Heart left ventricle (tissue), 16 donors: Measurements from ENCODE around the gene TOLLIP. TPM values are rescaled to one million over a fixed set of nuclear protein-coding genes. Genes with fewer than 3 reads are reported as not detected.

ENCODE experiments used
- ATAC-seq, 4 donors: fragments of 200-7000 bp; cut with Tn5 transposase; one replicate each; pipeline ENCODE4 v1.9.1; 2020 to 2022; ENCODE audit warnings: moderate library complexity in 4 of 4, mild to moderate bottlenecking in 3 of 4, moderate number of reproducible peaks in 1 of 4
- DNase-seq, 5 donors: peaks; one replicate each; pipeline ENCODE4 v3.0.0-alpha.2; 2020
- H3K27ac ChIP-seq, 12 donors: fragments of 200-600 bp; sonication (generic) in 4 of 12; one replicate each; pipeline versions ENCODE4 v1.5.0 to v1.8.0; 2016 to 2022; ENCODE audit warnings: mild to moderate bottlenecking in 2 of 12
- H3K27me3 ChIP-seq, 9 donors: fragments of 200-600 bp; sonication (generic) in 2 of 9; one replicate each; pipeline versions ENCODE4 v1.5.1 to v1.8.0; 2016 to 2022; ENCODE audit warnings: mild to moderate bottlenecking in 3 of 9
- H3K36me3 ChIP-seq, 9 donors: fragments of 200-600 bp; sonication (generic) in 2 of 9; one replicate each; pipeline versions ENCODE4 v1.5.0 to v1.8.0; 2018 to 2022; ENCODE audit warnings: mild to moderate bottlenecking in 2 of 9
- H3K4me1 ChIP-seq, 12 donors: fragments of 200-600 bp; sonication (generic) in 4 of 12; one replicate each; pipeline versions ENCODE4 v1.5.0 to v1.8.0; 2016 to 2022; ENCODE audit warnings: mild to moderate bottlenecking in 3 of 12
- H3K4me3 ChIP-seq, 12 donors: fragments of 200-600 bp; sonication (generic) in 4 of 12; one replicate each; pipeline versions ENCODE4 v1.5.0 to v1.8.0; 2017 to 2022; ENCODE audit warnings: mild to moderate bottlenecking in 9 of 12, moderate library complexity in 4 of 12
- H3K9me3 ChIP-seq, 12 donors: fragments of 200-600 bp; sonication (generic) in 4 of 12; one replicate each; pipeline versions ENCODE4 v1.5.0 to v1.8.0; 2016 to 2022; ENCODE audit warnings: mild to moderate bottlenecking in 1 of 12
- POLR2A ChIP-seq, 2 donors: fragments of 450-650 bp; IDR thresholded peaks; one replicate each; pipeline ENCODE4 v1.6.1; 2017; ENCODE audit warnings: antibody characterized with exemption in 2 of 2, mild to moderate bottlenecking in 2 of 2, moderate library complexity in 2 of 2
- WGBS, 4 donors: extraction: QIAGEN DNeasy Blood & Tissue Kit in 2 of 4; methylation state at CpG; one replicate each; pipeline versions ENCODE4 v1.1.5 to v1.1.7; 2013 to 2018; 5-methylcytosine and 5-hydroxymethylcytosine counted together
- intact Hi-C, 10 donors: fragments of 100-400 bp; cut with DNase I; formaldehyde crosslinking; loops; one replicate each; pipeline versions ENCODE4 v1.11.1 to v1.14.2; 2022
- polyA plus RNA-seq, 2 donors: library from polyadenylated mRNA; stranded (reverse); fragments of 200-250 nt; gene quantifications; one replicate each; pipeline ENCODE4 v1.2.3, GENCODE V29; 2013
- total RNA-seq, 9 donors: library from RNA; depleted of rRNA in 2 of 9; stranded (reverse); fragments of >200 nt in 2 of 9; fragmentation: NEBNext Ultra II Directional in 3 of 9; extraction: Animal tissue kit (Norgen Biotek cat#: 25700) in 3 of 9; gene quantifications; one replicate each; pipeline versions ENCODE4 v1.1.0 to v1.2.4, GENCODE V29; 2016 to 2023
- TF ChIP-seq, protein P1 (sequence below), 12 donors: fragments of 200-600 bp; sonication (generic) in 4 of 12; IDR thresholded peaks; one replicate each; pipeline versions ENCODE4 v1.5.0 to v1.8.0; 2018 to 2022; ENCODE audit warnings: antibody characterized with exemption in 12 of 12, mild to moderate bottlenecking in 5 of 12
- donor health status: ischemic (EF 13 %, LVEDD 7.1; RV severe dilation, severe dysfunction).
- donor health status: healthy with polysubstance abuse.
- donor health status: DM: no; HTN: yes; CAD: no.
- donor health status: DM: no; HTN: no; CAD: no.
- donor health status: ischemic (EF 25% LVEDD 6.9; RV normal size, moderate dysfunction).
- donor health status: ischemic (EF 25% LVEDD 5.7; RV mildly dilated, moderate dysfunction).
- donor health status: healthy.
- donor health status: DM: yes; HTN: yes; CAD: no.
- donor health status: ischemic (EF 35%, LVEDD 5.7; RV mildly dilated, moderate dysfunction).
- donor health status: nonischemic (EF 11% LVEDD 7.7; RV severe dilation, severe dysfunction).
- donor health status: DM: yes; HTN: yes; CAD: no.
- donor health status: PGD.
- donor health status: ischemic (EF 29% LVEDD 5.4; RV normal size, mild dysfunction).
- donor health status: nonischemic (EF 23%, LVEDD 6.1; RV moderate dilation, normal function).

The TOLLIP gene
- total and polyA plus RNA-seq, 11 donors, result 27.4 to 57.2 (median 44.9) TPM

DNA sequence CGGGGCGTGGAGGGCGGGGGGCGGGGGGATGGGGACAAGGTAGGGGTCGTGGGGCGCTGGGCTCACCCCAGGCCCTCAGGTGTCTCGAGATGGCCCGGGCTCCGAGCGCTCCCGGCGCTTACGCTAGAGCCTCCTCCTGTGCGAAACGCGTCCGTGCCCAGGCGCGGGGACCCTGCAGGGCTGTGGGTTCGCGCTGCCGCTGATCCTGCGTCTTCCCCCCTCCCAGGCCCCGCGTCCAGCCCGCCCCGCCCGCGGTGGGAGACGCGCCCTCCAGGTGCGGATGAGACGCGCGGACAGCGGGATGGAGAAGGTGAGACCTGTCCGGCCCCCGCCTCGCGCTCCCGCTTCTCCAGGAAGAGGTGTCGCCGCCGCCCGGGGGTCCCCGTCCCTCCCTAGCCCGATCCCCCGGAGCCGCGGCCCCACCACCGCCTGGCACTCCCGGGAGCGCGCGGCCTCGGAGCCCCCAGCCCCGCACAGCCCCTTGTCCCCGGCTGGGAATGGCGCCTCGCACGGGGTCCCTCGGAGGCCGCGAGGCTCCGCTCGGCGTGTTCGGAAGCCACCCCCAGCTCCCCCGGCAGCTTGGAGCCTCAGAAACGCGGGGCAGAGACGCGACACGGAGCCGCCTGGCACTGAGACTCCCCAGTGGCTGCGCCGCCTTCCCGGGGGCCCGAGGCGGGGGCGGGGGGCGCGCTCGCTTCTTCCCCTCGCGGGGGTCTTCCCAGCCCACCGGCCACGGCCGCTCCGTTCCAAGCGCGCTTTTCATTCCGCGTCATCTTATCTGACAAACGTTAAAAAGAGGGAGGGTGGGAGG is 27.6 kb upstream of the TOLLIP start:
- H3K4me3 ChIP-seq, result peak overlapping the region in 10 of 12 donors; percentile 21 to 56 (median 54)
- no peaks in the 10 kb centered on the region for H3K36me3 ChIP-seq
- no peak for TF ChIP-seq POLR2A (IDR thresholded peaks at IDR 0.05)
- TF ChIP-seq, protein P1, sequence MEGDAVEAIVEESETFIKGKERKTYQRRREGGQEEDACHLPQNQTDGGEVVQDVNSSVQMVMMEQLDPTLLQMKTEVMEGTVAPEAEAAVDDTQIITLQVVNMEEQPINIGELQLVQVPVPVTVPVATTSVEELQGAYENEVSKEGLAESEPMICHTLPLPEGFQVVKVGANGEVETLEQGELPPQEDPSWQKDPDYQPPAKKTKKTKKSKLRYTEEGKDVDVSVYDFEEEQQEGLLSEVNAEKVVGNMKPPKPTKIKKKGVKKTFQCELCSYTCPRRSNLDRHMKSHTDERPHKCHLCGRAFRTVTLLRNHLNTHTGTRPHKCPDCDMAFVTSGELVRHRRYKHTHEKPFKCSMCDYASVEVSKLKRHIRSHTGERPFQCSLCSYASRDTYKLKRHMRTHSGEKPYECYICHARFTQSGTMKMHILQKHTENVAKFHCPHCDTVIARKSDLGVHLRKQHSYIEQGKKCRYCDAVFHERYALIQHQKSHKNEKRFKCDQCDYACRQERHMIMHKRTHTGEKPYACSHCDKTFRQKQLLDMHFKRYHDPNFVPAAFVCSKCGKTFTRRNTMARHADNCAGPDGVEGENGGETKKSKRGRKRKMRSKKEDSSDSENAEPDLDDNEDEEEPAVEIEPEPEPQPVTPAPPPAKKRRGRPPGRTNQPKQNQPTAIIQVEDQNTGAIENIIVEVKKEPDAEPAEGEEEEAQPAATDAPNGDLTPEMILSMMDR (IDR thresholded peaks at IDR 0.05), result no peak
- no peaks in the 10 kb centered on the region for H3K27me3 ChIP-seq
- intact Hi-C loops, result loop anchor here in 3 of 10 donors (2.0 to 5.0 kb wide), 3 partner anchors 26 to 180 kb away; partner anchors contain the start of gene BRSK2 (in 1 of the 3)
- DNase-seq (peak in 3 of 5 donors; percentile 50 to 68 (median 56)), ATAC-seq (peak; percentile 33 to 55 (median 44))
- peak overlapping the region in 6 of 12 donors; percentile 20 to 80 (median 36) for H3K27ac ChIP-seq
- WGBS, 4 donors, result 3 to 9% (median 5%) methylated on average over 33 to 91 of the region's 95 CpGs
- peaks cover 4 to 28% (median 12%) of the 10 kb centered on the region in 12 donors for H3K4me1 ChIP-seq
- no peaks in the 10 kb centered on the region for H3K9me3 ChIP-seq

DNA sequence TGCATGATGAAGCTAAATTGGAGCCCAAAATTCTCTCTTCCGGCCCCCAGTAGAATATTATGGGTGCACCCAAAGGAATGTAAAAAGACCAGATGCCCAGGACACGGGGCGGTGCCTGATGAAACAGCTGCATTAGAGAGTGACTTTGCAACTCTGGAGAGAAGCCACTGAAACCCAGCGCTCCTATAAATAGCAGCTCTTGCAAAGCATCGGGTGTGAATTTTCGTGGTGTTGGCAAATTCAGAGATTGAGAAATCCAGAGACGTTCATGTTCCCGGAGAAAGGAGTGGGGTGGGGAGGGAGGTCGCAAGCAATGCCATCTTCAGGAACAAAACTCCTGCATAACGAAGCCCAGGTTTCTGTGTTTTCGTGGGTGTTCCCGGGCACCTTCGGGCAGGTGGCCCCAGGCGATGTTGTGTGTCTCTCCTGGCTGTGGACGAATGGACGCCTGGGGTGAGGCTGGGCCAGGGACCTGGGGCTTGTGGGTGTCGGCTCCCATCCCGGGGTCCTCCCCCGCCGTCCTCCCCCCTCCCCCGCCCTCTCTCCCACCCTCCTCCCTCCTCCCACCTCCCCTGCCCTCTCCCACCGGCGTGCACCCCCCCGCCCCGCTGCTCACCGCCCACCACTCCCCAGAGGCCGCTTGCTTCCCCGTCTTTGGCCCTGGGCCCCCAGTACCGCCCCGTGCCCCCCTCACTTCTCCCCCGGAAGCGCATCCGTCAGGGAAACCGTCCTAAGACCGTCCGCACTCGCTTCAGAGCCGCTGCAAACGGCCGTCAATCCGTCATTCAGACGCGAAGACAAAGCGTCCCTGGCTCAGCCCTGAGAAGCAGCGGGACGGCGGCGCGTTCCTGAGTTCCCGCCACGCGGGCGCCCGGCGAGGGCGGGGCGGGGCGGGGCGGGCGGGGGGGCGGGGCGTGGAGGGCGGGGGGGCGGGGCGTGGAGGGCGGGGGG is 26.7 kb upstream of the TOLLIP start:
- intact Hi-C loops, result loop anchor here in 3 of 10 donors (2.0 to 5.0 kb wide), 3 partner anchors 25 to 181 kb away; partner anchors contain the start of gene BRSK2 (in 1 of the 3)
- Histone ChIP-seq H3K9me3 (no peaks in the 10 kb centered on the region), H3K4me3 (peak overlapping the region; percentile 24 to 59 (median 52)), H3K36me3 (no peaks in the 10 kb centered on the region), H3K27me3 (no peaks in the 10 kb centered on the region), H3K27ac (peak overlapping the region in 10 of 12 donors; percentile 18 to 80 (median 48)), H3K4me1 (peaks cover 4 to 25% (median 12%) of the 10 kb centered on the region in 12 donors)
- ATAC-seq (peak; percentile 65 to 78 (median 75)), DNase-seq (peak; percentile 53 to 80 (median 68))
- TF ChIP-seq, protein P1 (IDR thresholded peaks at IDR 0.05), result no peak
- no peak for TF ChIP-seq POLR2A (IDR thresholded peaks at IDR 0.05)
- 3 to 5% (median 3%) methylated on average over 21 to 58 of the region's 66 CpGs for WGBS, 4 donors

DNA sequence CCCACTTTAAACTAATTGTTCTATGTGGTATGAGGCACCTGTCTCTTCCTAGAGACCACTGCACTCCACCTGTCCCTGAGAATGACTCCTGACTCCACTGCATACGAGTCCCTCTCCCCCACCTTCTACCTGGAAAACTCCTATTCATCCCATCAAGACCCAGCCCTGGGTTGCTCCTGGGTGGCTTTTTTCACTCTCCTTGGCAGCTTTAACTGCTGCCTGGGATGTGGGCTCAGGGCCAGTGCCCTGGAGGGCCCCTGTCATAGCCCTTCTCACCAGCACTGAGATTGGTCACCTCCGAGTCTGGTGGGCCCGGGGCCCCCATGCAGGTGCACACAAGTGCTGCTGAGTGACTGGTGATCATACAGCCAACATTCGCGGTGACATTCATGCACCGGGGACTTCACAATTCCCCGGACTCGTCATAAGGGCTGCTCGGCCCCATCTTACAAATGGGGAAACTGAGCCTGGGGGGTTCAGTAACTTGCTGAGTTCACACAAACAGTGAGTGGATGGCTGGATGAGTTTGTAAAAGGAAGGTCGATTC is 25.9 kb upstream of the TOLLIP start:
- ATAC-seq (no peak), DNase-seq (peak in 1 of 5 donors; percentile 22)
- intact Hi-C loops, result loop anchor here in 2 of 10 donors (5.0 kb wide), 2 partner anchors 52 to 182 kb away; partner anchors contain the start of gene BRSK2 (in 1 of the 2)
- WGBS, 4 donors, result 76 to 83% (median 80%) methylated on average over 10 of the region's 10 CpGs
- TF ChIP-seq POLR2A (IDR thresholded peaks at IDR 0.05), result no peak
- TF ChIP-seq, protein P1 (IDR thresholded peaks at IDR 0.05), result no peak
- Histone ChIP-seq H3K9me3 (no peaks in the 10 kb centered on the region), H3K36me3 (no peaks in the 10 kb centered on the region), H3K4me3 (peak overlapping the region in 8 of 12 donors; percentile 47 to 59 (median 56)), H3K27ac (peak overlapping the region in 1 of 12 donors; percentile 79), H3K4me1 (peaks cover 4 to 25% (median 12%) of the 10 kb centered on the region in 12 donors), H3K27me3 (no peaks in the 10 kb centered on the region)
